Peyer's patch (tissue), 4 donors: Measurements from ENCODE around the gene NUDT4B.
"Not testable (repeated sequence)": the region's sequence is repeated elsewhere in the genome, so short reads cannot be mapped to it uniquely, and the experiment has no call there.

Experiments
- CTCF ChIP-seq, 6 experiments: fragments of 450-650 bp in 4 of 6; fragments of 200-600 bp in 2 of 6; sonication (generic) in 1 of 6; IDR thresholded peaks; one replicate each; pipeline ENCODE4 v1.5.1; 2017 to 2019; ENCODE audit warnings: antibody characterized with exemption in 6 of 6, mild to moderate bottlenecking in 3 of 6, moderate library complexity in 1 of 6
- POLR2A ChIP-seq, 2 donors: fragments of 450-650 bp; IDR thresholded peaks; one replicate each; pipeline ENCODE4 v1.5.1; 2017; ENCODE audit warnings: antibody characterized with exemption in 2 of 2, mild to moderate bottlenecking in 2 of 2, moderate library complexity in 2 of 2

- TF ChIP-seq CTCF, POLR2A (IDR thresholded peaks at IDR 0.05): not testable (repeated sequence)
Measured at GRCh38 chr1:148722758-148723157, 25.8 kb upstream of the NUDT4B start.
